Measurements from ENCODE around the gene PTPMT1. TPM values are rescaled to one million over a fixed set of nuclear protein-coding genes. Genes with fewer than 3 reads are reported as not detected.

Gene PTPMT1
- total RNA-seq, 4 donors from 2014 or later: 99.2 to 173 (median 112) TPM

DNA sequence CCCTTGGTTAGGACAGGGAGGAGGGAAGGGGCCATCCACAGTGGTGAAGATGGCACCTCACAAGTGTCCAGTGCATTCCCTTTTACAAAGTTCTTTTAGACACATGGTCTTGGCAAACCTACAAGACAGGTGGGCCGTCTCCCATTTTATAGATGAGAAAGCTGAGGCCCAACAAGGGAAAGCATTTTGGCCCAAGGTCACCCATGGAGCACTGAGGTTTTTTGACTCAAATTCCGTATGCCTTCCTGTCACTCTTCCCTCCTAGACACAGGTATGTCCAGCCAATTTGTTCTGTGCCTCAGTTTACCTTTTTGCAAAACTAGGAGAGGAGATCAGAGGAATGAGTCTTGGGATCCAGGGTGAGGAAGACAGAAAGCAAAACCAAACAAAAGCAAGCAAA is 27.6 kb downstream of the PTPMT1 start:
- TF ChIP-seq, protein P1, sequence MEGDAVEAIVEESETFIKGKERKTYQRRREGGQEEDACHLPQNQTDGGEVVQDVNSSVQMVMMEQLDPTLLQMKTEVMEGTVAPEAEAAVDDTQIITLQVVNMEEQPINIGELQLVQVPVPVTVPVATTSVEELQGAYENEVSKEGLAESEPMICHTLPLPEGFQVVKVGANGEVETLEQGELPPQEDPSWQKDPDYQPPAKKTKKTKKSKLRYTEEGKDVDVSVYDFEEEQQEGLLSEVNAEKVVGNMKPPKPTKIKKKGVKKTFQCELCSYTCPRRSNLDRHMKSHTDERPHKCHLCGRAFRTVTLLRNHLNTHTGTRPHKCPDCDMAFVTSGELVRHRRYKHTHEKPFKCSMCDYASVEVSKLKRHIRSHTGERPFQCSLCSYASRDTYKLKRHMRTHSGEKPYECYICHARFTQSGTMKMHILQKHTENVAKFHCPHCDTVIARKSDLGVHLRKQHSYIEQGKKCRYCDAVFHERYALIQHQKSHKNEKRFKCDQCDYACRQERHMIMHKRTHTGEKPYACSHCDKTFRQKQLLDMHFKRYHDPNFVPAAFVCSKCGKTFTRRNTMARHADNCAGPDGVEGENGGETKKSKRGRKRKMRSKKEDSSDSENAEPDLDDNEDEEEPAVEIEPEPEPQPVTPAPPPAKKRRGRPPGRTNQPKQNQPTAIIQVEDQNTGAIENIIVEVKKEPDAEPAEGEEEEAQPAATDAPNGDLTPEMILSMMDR (IDR thresholded peaks at IDR 0.05): no peak
- ATAC-seq (ENCODE audit: low FRiP score) (no peak), DNase-seq (ENCODE audit: low spot score) (no peak)

DNA sequence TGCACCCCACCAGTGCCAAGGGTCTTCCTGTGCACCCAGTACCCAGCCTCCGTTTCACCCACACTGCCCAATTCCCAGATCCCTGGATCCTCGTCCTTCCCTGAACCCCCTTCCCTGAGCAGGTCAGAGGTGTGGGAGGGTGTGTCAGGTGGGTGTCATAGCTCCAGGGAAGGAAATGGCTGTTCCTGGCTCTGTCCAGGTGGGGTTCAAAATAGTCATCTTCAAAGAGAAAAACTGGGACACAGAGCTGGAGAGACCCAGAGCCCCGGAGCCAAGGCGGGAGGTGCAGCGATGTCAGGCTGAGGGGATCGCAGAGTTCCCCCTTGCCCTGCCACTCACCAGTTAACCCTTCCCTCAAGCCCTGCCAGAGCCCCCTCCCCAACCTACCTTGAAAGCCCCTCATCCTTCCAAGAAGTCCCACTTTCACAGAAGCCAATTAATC is 28.1 kb downstream of the PTPMT1 start:
- TF ChIP-seq, protein P1 (IDR thresholded peaks at IDR 0.05): no peak
- DNase-seq (ENCODE audit: low spot score): no peak
- no peak for ATAC-seq (ENCODE audit: low FRiP score)

DNA sequence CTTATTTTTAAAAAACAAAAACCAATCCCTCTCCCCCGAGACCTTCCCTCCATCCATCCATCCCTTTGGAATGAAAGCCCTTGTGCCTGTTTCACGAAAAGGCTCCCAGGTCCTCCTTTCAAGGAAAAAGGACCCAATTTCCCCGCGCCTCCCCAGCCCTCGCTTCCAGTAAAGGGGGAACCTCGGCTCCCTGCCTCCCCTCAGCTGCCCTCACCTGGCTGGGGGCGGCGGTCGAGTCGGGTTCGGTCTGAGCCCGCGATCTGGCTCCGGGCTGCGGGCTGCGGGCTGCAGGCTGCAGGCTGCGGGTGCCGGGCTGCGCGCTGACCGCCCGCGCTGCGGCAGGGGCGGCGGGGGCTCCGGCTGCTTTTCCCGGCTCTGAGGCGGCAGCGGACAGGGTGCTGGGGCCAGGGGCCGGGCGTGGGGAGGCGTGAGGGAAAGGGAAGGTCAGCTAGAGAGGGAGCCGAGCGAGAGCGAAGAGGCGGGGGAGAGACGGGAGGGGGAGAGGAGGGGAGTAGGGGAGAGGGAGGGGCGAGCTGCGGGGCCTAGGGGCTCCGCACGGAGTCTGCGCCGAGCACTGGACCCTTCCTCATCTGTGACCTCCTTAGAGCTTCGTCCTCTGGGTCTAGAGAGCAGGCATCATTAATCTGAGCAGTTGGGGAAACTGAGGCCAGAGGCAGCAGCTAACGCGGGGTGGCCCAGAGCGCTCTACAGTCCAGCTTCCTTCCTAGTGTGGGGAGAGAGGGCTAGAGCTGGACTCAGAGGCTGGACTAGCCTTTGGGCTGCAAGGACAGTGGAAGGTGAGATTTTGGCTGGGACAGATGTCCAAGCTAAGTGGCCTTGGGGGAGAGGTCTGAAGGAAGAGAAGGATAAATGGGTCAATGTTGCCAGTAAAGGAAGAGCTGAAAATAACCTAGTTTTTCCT is 28.8 kb downstream of the PTPMT1 start, which contains the start of gene C1QTNF4:
Gene C1QTNF4 (minus strand): TSS at position 478 of the 922 bp plus-strand sequence. CDS start 3,601 bp downstream, outside the sequence.
- TF ChIP-seq, protein P1 (IDR thresholded peaks at IDR 0.05): no peak
- DNase-seq (ENCODE audit: low spot score) (no peak), ATAC-seq (ENCODE audit: low FRiP score) (no peak)

DNA sequence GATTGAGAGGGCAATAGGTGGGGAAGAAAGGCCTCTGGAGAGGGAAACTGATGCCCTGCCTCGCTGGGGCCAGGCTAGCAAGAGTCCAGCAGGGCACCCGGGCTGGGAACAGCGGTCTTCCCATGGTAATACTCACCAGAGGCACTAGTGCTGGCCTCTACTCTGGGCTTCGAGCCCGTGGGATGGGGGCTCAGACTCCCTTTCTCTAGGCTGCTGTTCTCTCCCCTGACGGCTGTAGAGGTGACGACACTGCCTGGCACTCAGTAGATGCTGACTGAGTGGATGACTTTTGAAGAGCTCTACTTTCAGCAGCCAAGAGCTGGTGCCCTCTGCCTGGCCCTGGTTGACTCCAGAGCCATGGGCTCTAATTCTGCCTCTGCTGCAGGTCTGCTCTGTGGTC is 29.6 kb downstream of the PTPMT1 start:
- TF ChIP-seq, protein P1 (IDR thresholded peaks at IDR 0.05): no peak
- ATAC-seq (ENCODE audit: low FRiP score) (no peak), DNase-seq (ENCODE audit: low spot score) (no peak)

DNA sequence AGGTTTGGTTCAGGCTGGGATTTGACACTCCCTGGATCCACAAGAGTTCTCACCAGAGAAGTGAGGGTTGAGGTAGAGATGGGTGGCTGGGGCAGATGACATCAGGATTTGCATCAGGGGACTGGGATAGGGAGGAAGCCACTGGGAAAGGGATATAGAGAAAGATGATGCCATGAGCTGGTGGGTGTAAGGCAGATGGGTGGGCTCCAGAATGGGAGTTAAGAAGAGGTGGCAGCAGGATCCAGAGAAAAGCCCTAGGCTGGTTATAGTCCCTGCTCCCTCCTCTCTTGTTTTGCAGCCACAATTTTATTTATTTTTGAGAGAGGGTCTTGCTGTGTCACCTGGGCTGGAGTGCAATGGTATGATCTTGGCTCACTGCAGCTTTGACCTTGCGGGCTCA is 30.6 kb downstream of the PTPMT1 start:
- DNase-seq (ENCODE audit: low spot score) (no peak), ATAC-seq (ENCODE audit: low FRiP score) (no peak)
- TF ChIP-seq, protein P1 (IDR thresholded peaks at IDR 0.05): no peak

DNA sequence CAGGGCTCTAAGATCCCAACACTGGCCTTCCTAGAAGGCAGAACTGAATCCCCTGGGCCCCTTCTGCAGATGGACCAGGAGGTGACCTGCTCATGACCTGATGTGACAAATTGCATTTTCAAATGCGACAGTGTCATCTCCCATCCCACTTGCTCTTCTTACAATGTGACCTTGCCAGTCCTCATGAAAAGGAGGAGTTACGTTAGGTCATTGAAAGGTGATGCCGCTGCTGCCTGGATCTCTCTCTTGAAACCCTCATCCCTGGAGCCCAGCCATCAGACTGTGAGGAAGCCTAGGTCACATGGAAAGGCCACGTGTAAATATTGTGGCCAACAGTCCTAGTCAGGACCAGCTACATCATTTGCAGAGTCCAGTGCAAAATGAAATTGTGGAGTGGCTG is 34.5 kb downstream of the PTPMT1 start:
- ATAC-seq (ENCODE audit: low FRiP score): no peak
- TF ChIP-seq, protein P1 (IDR thresholded peaks at IDR 0.05): no peak
- no peak for DNase-seq (ENCODE audit: low spot score)

DNA sequence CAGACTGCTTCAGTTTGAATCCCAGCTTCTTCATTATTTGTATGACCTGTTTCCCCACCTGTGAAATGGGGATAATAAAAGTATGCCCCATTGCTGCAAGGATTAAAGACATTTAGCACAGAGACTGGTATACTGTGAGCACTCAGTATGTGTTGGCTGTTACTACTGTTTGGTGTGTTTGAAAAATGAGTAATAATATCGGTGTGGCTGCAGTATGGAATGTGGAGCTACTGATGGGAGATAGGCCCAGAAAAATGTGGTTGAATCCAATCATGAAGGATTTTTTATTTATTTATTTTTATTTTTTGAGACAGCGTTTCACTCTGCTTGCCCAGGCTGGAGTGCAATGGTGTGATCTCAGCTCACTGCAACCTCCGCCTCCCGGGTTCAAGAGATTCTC is 37.9 kb downstream of the PTPMT1 start:
- TF ChIP-seq, protein P1 (IDR thresholded peaks at IDR 0.05): no peak
- DNase-seq (ENCODE audit: low spot score): no peak
- no peak for ATAC-seq (ENCODE audit: low FRiP score)

Data from omental fat pad (tissue), 4 donors.